Measurements from ENCODE around the gene CXorf66.
"Not testable (repeated sequence)": the region's sequence is repeated elsewhere in the genome, so short reads cannot be mapped to it uniquely, and the experiment has no call there.

Gene CXorf66

GRCh38 chrX:139930401-139930800 lies 34.9 kb downstream of the CXorf66 start:
- TF ChIP-seq CTCF (IDR thresholded peaks at IDR 0.05; ENCODE audit: low read length, missing control alignments) = no peak
- peak overlapping the region; percentile 74 for H3K4me3 ChIP-seq (replicated peaks; ENCODE audit: low read depth, low read length)
- no peak for DNase-seq (ENCODE audit: low read depth)

GRCh38 chrX:139929876-139930275 lies 35.4 kb downstream of the CXorf66 start:
- DNase-seq (ENCODE audit: low read depth) = no peak
- peak overlapping the region; percentile 74 for H3K4me3 ChIP-seq (replicated peaks; ENCODE audit: low read depth, low read length)
- TF ChIP-seq CTCF (IDR thresholded peaks at IDR 0.05; ENCODE audit: low read length, missing control alignments) = no peak

- no peak for DNase-seq (ENCODE audit: low read depth)
- TF ChIP-seq CTCF (IDR thresholded peaks at IDR 0.05; ENCODE audit: low read length, missing control alignments) = no peak
- no peak overlapping the region for H3K4me3 ChIP-seq (replicated peaks; ENCODE audit: low read depth, low read length)
Observed at GRCh38 chrX:139924696-139925095, 40.6 kb downstream of the CXorf66 start.

- no peak for DNase-seq (ENCODE audit: low read depth)
- TF ChIP-seq CTCF (IDR thresholded peaks at IDR 0.05; ENCODE audit: low read length, missing control alignments) = no peak
- no peak overlapping the region for H3K4me3 ChIP-seq (replicated peaks; ENCODE audit: low read depth, low read length)
Observed at GRCh38 chrX:139924069-139924695, 41.1 kb downstream of the CXorf66 start.

GRCh38 chrX:139921142-139921541 lies 44.2 kb downstream of the CXorf66 start:
- not testable (repeated sequence) for DNase-seq (ENCODE audit: low read depth); H3K4me3 ChIP-seq (replicated peaks; ENCODE audit: low read depth, low read length)

- DNase-seq (ENCODE audit: low read depth) = peak; percentile 34
- TF ChIP-seq CTCF (IDR thresholded peaks at IDR 0.05; ENCODE audit: low read length, missing control alignments) = no peak
- no peak overlapping the region for H3K4me3 ChIP-seq (replicated peaks; ENCODE audit: low read depth, low read length)
Observed at GRCh38 chrX:139920316-139920715, 45.0 kb downstream of the CXorf66 start.

- no peak for DNase-seq (ENCODE audit: low read depth)
- no peak for TF ChIP-seq CTCF (IDR thresholded peaks at IDR 0.05; ENCODE audit: low read length, missing control alignments)
- no peak overlapping the region for H3K4me3 ChIP-seq (replicated peaks; ENCODE audit: low read depth, low read length)
Observed at GRCh38 chrX:139914421-139914820, 50.9 kb downstream of the CXorf66 start.

All from fibroblast of pulmonary artery (primary cell).